Fibroblast of lung (primary cell): ENCODE data around the gene PECR. TPM values are rescaled to one million over a fixed set of nuclear protein-coding genes. Genes with fewer than 3 reads are reported as not detected.

ENCODE experiments used
- DNase-seq, 2 donors: peaks; one replicate each; pipeline versions ENCODE4 v3.0.0 to v3.0.0-alpha.2; 2010; ENCODE audit warnings: low read depth in 2 of 2
- H2AFZ ChIP-seq: 2 replicates; pipeline ENCODE4 v1.5.1; 2012; ENCODE audit warnings: low read length, control low read depth, inconsistent platforms
- H3K27ac ChIP-seq: 2 replicates; pipeline ENCODE4 v1.5.1; 2011; ENCODE audit warnings: low read length, control low read depth; ENCODE audit not compliant: insufficient read depth
- H3K27me3 ChIP-seq: 2 replicates; pipeline ENCODE4 v1.5.1; 2011; ENCODE audit warnings: mild to moderate bottlenecking, low read length; ENCODE audit not compliant: control insufficient read depth, insufficient read depth
- H3K36me3 ChIP-seq: 2 replicates; pipeline ENCODE4 v1.5.1; 2011; ENCODE audit warnings: low read length; ENCODE audit not compliant: control insufficient read depth, insufficient read depth
- H3K4me1 ChIP-seq: 2 replicates; pipeline ENCODE4 v1.5.1; 2011; ENCODE audit warnings: low read length; ENCODE audit not compliant: control insufficient read depth, insufficient read depth; ENCODE audit errors: extremely low read depth
- H3K4me2 ChIP-seq: 2 replicates; pipeline ENCODE4 v1.5.1; 2011; ENCODE audit warnings: low read length, control low read depth; ENCODE audit not compliant: insufficient read depth; ENCODE audit errors: extremely low read depth
- H3K4me3 ChIP-seq, 4 experiments: fragments of 200-600 bp in 1 of 4; sonication (generic) in 1 of 4; replicated peaks in 1 of 4; 2 replicates each; pipeline ENCODE4 v1.5.1; 2011 to 2016; ENCODE audit warnings: low read length in 4 of 4, low read depth in 3 of 4, mild to moderate bottlenecking in 3 of 4, control low read depth in 2 of 4, inconsistent platforms in 1 of 4, mixed read lengths in 1 of 4; ENCODE audit not compliant: insufficient read depth in 1 of 4; ENCODE audit errors: control extremely low read depth in 1 of 4
- H3K79me2 ChIP-seq: 2 replicates; pipeline ENCODE4 v1.5.1; 2012; ENCODE audit warnings: mild to moderate bottlenecking, low read length, inconsistent platforms; ENCODE audit not compliant: control insufficient read depth, insufficient read depth
- H3K9ac ChIP-seq: 2 replicates; pipeline ENCODE4 v1.5.1; 2011; ENCODE audit warnings: mild to moderate bottlenecking, low read length, control low read depth; ENCODE audit not compliant: insufficient read depth
- H3K9me3 ChIP-seq: 2 replicates; pipeline ENCODE4 v1.5.1; 2012; ENCODE audit warnings: low read depth, low read length; ENCODE audit not compliant: control insufficient read depth, insufficient read depth
- H4K20me1 ChIP-seq: 2 replicates; pipeline ENCODE4 v1.5.1; 2011; ENCODE audit warnings: low read length; ENCODE audit not compliant: control insufficient read depth, insufficient read depth; ENCODE audit errors: extremely low read depth
- EZH2 ChIP-seq: IDR thresholded peaks from 2 replicates; pipeline ENCODE4 v1.5.1; 2012; ENCODE audit warnings: low read length, control low read depth, mild to moderate bottlenecking; ENCODE audit errors: missing control alignments
- polyA plus RNA-seq, 2 donors: library from polyadenylated mRNA; depleted of rRNA in 1 of 2; stranded (reverse) in 1 of 2; unstranded in 1 of 2; fragments of >200 nt; gene quantifications; 2 replicates each; pipeline ENCODE4 v1.2.1, GENCODE V29; 2011 to 2012; ENCODE audit warnings: missing spikeins in 1 of 2
- total RNA-seq: library from RNA; depleted of rRNA; stranded (reverse); fragments of >200 nt; gene quantifications from 2 replicates; pipeline ENCODE4 v1.2.1, GENCODE V29; 2014
- TF ChIP-seq, protein P1 (sequence below), 2 donors: IDR thresholded peaks in 1 of 2; conservative IDR thresholded peaks in 1 of 2; 1 replicate in 1 of 2; 2 replicates in 1 of 2; pipeline ENCODE4 v1.5.1; 2011 to 2012; ENCODE audit warnings: low read length in 2 of 2, control low read depth in 1 of 2, inconsistent platforms in 1 of 2, low read depth in 1 of 2, mild to moderate bottlenecking in 1 of 2

PECR gene
- total and polyA plus RNA-seq, 2 donors (not counting 1 experiment from before 2014, with no cell fraction given) = 11.7 to 19.3 TPM

DNA sequence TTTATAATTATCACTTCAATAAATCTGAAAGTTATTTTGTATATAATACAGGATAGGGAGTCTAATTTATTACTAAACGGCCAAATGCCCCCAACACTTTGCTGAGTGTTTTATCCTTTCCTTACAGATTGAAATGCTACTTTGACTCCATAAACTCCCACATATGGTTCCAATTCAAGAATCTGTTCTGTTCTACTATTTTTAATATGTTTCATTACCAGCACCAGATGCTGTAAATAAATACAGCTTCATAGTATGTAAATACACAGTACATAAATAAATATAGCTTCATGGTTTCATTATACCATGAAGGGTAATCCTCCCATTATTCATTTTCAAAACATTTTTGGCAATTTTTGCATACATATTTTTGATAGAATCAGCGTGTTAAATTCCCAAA lies 34.2 kb downstream of the PECR start:
- no peaks in the 10 kb centered on the region for H3K36me3 ChIP-seq
- H4K20me1 ChIP-seq = no peaks in the 10 kb centered on the region
- H3K4me2 ChIP-seq = no peak overlapping the region
- no peaks in the 10 kb centered on the region for H3K79me2 ChIP-seq
- TF ChIP-seq, protein P1, sequence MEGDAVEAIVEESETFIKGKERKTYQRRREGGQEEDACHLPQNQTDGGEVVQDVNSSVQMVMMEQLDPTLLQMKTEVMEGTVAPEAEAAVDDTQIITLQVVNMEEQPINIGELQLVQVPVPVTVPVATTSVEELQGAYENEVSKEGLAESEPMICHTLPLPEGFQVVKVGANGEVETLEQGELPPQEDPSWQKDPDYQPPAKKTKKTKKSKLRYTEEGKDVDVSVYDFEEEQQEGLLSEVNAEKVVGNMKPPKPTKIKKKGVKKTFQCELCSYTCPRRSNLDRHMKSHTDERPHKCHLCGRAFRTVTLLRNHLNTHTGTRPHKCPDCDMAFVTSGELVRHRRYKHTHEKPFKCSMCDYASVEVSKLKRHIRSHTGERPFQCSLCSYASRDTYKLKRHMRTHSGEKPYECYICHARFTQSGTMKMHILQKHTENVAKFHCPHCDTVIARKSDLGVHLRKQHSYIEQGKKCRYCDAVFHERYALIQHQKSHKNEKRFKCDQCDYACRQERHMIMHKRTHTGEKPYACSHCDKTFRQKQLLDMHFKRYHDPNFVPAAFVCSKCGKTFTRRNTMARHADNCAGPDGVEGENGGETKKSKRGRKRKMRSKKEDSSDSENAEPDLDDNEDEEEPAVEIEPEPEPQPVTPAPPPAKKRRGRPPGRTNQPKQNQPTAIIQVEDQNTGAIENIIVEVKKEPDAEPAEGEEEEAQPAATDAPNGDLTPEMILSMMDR (conservative IDR thresholded peaks at IDR 0.05 in 1 of 2, IDR thresholded peaks at IDR 0.05 in 1 of 2; ENCODE audit: low read depth in 1 of 2, low read length in 2 of 2) = no peak
- TF ChIP-seq EZH2 = no peak
- no peak overlapping the region for H2AFZ ChIP-seq
- H3K9ac ChIP-seq = no peak overlapping the region
- no peak overlapping the region for H3K4me3 ChIP-seq
- no peaks in the 10 kb centered on the region for H3K4me1 ChIP-seq
- H3K27ac ChIP-seq = no peak overlapping the region
- no peaks in the 10 kb centered on the region for H3K9me3 ChIP-seq
- H3K27me3 ChIP-seq = no peaks in the 10 kb centered on the region
- DNase-seq = no peak

DNA sequence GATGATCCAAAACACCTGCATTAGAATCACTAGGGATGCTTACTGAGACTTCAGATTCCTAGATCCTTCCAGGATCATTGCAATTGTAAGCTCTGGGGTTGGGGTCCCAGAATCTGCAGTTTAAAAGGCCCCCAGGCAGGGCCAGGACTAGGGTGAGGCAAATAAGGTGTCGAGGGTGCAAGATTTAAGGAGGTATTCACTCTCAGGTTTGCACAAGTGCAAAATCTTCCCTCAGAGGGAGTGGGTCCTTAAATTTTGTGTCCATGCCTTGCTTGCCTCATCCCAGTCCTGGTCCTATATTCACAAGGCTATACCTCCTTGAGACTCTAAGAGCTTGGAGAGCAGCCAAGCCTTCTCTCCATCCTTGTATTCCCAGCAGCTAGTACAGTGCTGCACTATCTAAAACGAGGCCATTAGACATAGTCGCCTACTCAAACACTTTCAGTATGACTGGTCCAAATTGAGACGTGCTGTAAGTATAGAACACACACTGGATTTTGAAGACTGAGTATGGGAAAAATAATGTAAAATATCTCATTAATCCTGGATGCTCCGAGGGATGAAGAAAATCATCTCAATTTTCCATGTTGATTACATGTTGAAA lies 36.6 kb downstream of the PECR start:
- H3K4me1 ChIP-seq = no peaks in the 10 kb centered on the region
- H3K27ac ChIP-seq = no peak overlapping the region
- no peak overlapping the region for H3K4me3 ChIP-seq
- peak in 1 of 2 donors; percentile 13 for DNase-seq
- H3K4me2 ChIP-seq = no peak overlapping the region
- H2AFZ ChIP-seq = no peak overlapping the region
- no peak overlapping the region for H3K9ac ChIP-seq
- H4K20me1 ChIP-seq = no peaks in the 10 kb centered on the region
- H3K27me3 ChIP-seq = no peaks in the 10 kb centered on the region
- no peaks in the 10 kb centered on the region for H3K79me2 ChIP-seq
- H3K9me3 ChIP-seq = no peaks in the 10 kb centered on the region
- no peaks in the 10 kb centered on the region for H3K36me3 ChIP-seq
- TF ChIP-seq, protein P1 (conservative IDR thresholded peaks at IDR 0.05 in 1 of 2, IDR thresholded peaks at IDR 0.05 in 1 of 2; ENCODE audit: low read depth in 1 of 2, low read length in 2 of 2) = no peak
- no peak for TF ChIP-seq EZH2

DNA sequence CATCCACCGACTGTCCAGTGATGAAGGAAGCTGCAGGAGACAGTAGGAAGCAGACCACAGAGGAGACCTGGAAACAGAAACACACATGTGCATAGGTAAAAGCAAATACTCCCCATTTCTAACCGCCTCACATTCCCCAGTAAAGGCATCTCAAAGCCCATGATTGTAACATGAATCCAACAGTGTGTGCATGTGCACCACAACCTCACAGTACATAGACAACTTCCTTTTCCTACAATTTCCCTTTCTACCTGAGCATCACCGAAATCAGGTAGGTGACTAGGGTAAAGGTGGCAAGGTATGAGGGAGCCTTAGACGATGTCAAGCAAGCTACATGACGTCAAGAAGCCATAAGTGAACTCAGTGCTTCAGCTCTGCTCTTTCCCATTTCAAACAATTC lies 37.7 kb downstream of the PECR start:
- Histone ChIP-seq H3K9me3 (no peaks in the 10 kb centered on the region), H3K27ac (no peak overlapping the region), H3K4me3 (no peak overlapping the region), H3K36me3 (no peaks in the 10 kb centered on the region), H3K27me3 (no peaks in the 10 kb centered on the region), H3K4me1 (no peaks in the 10 kb centered on the region), H3K9ac (no peak overlapping the region), H3K79me2 (no peaks in the 10 kb centered on the region), H2AFZ (no peak overlapping the region), H3K4me2 (no peak overlapping the region), H4K20me1 (no peaks in the 10 kb centered on the region)
- TF ChIP-seq, protein P1 (conservative IDR thresholded peaks at IDR 0.05 in 1 of 2, IDR thresholded peaks at IDR 0.05 in 1 of 2; ENCODE audit: low read depth in 1 of 2, low read length in 2 of 2) = no peak
- TF ChIP-seq EZH2 = no peak
- DNase-seq = no peak
